ENCODE measurements around the gene BCDIN3D. TPM values are rescaled to one million over a fixed set of nuclear protein-coding genes. Genes with fewer than 3 reads are reported as not detected.

The BCDIN3D gene
- total and polyA plus RNA-seq, 4 donors, result 2.6 to 4.4 (median 3.0) TPM

- Histone ChIP-seq H3K9ac (ENCODE audit: insufficient read depth in 1 of 2, low read length in 2 of 2) (no peak overlapping the region), H3K4me3 (no peak overlapping the region), H3K27me3 (ENCODE audit: control insufficient read depth in 3 of 3, insufficient read depth in 3 of 3, low read length in 2 of 3) (no peaks in the 10 kb centered on the region), H3K36me3 (ENCODE audit: control insufficient read depth in 4 of 4, insufficient read depth in 4 of 4, low read length in 4 of 4) (peaks cover 0 to 6% (median 3%) of the 10 kb centered on the region in 4 donors), H3K27ac (ENCODE audit: low read depth in 1 of 2, low read length in 1 of 2) (peak overlapping the region in 1 of 2 donors; percentile 54), H3K4me1 (ENCODE audit: control insufficient read depth in 5 of 5, insufficient read depth in 5 of 5, low read length in 5 of 5) (peaks cover 11 to 34% (median 22%) of the 10 kb centered on the region in 5 donors), H3K9me3 (ENCODE audit: control insufficient read depth in 4 of 4, insufficient read depth in 3 of 4, low read length in 3 of 4) (no peaks in the 10 kb centered on the region)
- DNase-seq (no peak), ATAC-seq (ENCODE audit: insufficient read depth, low FRiP score) (no peak)
- TF ChIP-seq CTCF (IDR thresholded peaks at IDR 0.05; ENCODE audit: control extremely low read depth, extremely low read depth), result no peak
- 93 to 94% methylated on average over 6 of the region's 6 CpGs for WGBS, 2 donors
Observed at GRCh38 chr12:49823951-49824350, 19.0 kb downstream of the BCDIN3D start.

GRCh38 chr12:49823350-49823749, 19.6 kb downstream of the BCDIN3D start:
- no peak for ATAC-seq (ENCODE audit: insufficient read depth, low FRiP score)
- peaks cover 11 to 32% (median 22%) of the 10 kb centered on the region in 5 donors for H3K4me1 ChIP-seq (ENCODE audit: control insufficient read depth in 5 of 5, insufficient read depth in 5 of 5, low read length in 5 of 5)
- H3K9ac ChIP-seq (ENCODE audit: insufficient read depth in 1 of 2, low read length in 2 of 2), result no peak overlapping the region
- no peaks in the 10 kb centered on the region for H3K9me3 ChIP-seq (ENCODE audit: control insufficient read depth in 4 of 4, insufficient read depth in 3 of 4, low read length in 3 of 4)
- no peak overlapping the region for H3K4me3 ChIP-seq
- no peak overlapping the region for H3K27ac ChIP-seq (ENCODE audit: low read depth in 1 of 2, low read length in 1 of 2)
- no peak for DNase-seq
- H3K36me3 ChIP-seq (ENCODE audit: control insufficient read depth in 4 of 4, insufficient read depth in 4 of 4, low read length in 4 of 4), result peaks cover 0 to 6% (median 3%) of the 10 kb centered on the region in 4 donors
- no peak for TF ChIP-seq CTCF (IDR thresholded peaks at IDR 0.05; ENCODE audit: control extremely low read depth, extremely low read depth)
- no peaks in the 10 kb centered on the region for H3K27me3 ChIP-seq (ENCODE audit: control insufficient read depth in 3 of 3, insufficient read depth in 3 of 3, low read length in 2 of 3)
- 93 to 94% methylated on average over 1 of the region's 1 CpG for WGBS, 2 donors

- Histone ChIP-seq H3K4me1 (ENCODE audit: control insufficient read depth in 5 of 5, insufficient read depth in 5 of 5, low read length in 5 of 5) (peaks cover 7 to 23% (median 22%) of the 10 kb centered on the region in 5 donors), H3K36me3 (ENCODE audit: control insufficient read depth in 4 of 4, insufficient read depth in 4 of 4, low read length in 4 of 4) (peaks cover 0 to 6% (median 3%) of the 10 kb centered on the region in 4 donors), H3K27me3 (ENCODE audit: control insufficient read depth in 3 of 3, insufficient read depth in 3 of 3, low read length in 2 of 3) (no peaks in the 10 kb centered on the region), H3K27ac (ENCODE audit: low read depth in 1 of 2, low read length in 1 of 2) (no peak overlapping the region), H3K9me3 (ENCODE audit: control insufficient read depth in 4 of 4, insufficient read depth in 3 of 4, low read length in 3 of 4) (no peaks in the 10 kb centered on the region), H3K4me3 (no peak overlapping the region), H3K9ac (ENCODE audit: insufficient read depth in 1 of 2, low read length in 2 of 2) (no peak overlapping the region)
- DNase-seq (no peak), ATAC-seq (ENCODE audit: insufficient read depth, low FRiP score) (no peak)
- no peak for TF ChIP-seq CTCF (IDR thresholded peaks at IDR 0.05; ENCODE audit: control extremely low read depth, extremely low read depth)
- WGBS, 2 donors, result 78 to 80% methylated on average over 10 of the region's 10 CpGs
Observed at GRCh38 chr12:49821373-49822287, 21.3 kb downstream of the BCDIN3D start.

All from lung (tissue), 12 donors.